IMR-90 (cell line): ENCODE measurements around the gene AIFM2. TPM values are rescaled to one million over a fixed set of nuclear protein-coding genes. Genes with fewer than 3 reads are reported as not detected.

ENCODE experiments used
- ATAC-seq: fragments of 200-7000 bp; cut with Tn5 transposase; 2 replicates; pipeline ENCODE4 v1.9.1; 2020; ENCODE audit warnings: low read depth, mild to moderate bottlenecking, moderate library complexity
- BruUV-seq: library from RNA; stranded (reverse); fragments of 400-500 nt; replicated peaks from 2 replicates; lab custom pipeline; 2021; lab: Mats Ljungman, UMichigan
- CTCF ChIA-PET: fragments of 300-600 bp; formaldehyde crosslinking; extraction: SDS; loops from one replicate; lab custom pipeline; 2021; ENCODE audit warnings: antibody characterized with exemption; lab: Yijun Ruan, JAX
- POLR2A ChIA-PET: fragments of 300-600 bp; sonication (Branson Sonifier 250); formaldehyde crosslinking; loops from one replicate; lab custom pipeline; 2022; ENCODE audit warnings: antibody characterized with exemption; ENCODE audit not compliant: unreplicated experiment; lab: Charles Lee
- DNase-seq: peaks from one replicate; pipeline ENCODE4 v3.0.0; 2013
- H2AFZ ChIP-seq: replicated peaks from 2 replicates; pipeline ENCODE3; 2013; ENCODE audit warnings: low read length, mild to moderate bottlenecking; ENCODE audit not compliant: poor library complexity
- H2AK5ac ChIP-seq: 2 replicates; pipeline ENCODE4 v1.6.1; 2013; ENCODE audit warnings: low read depth, low read length, inconsistent platforms
- H2AK9ac ChIP-seq: replicated peaks from 2 replicates; pipeline ENCODE3; 2013; ENCODE audit warnings: mild to moderate bottlenecking, low read depth, low read length, moderate library complexity; ENCODE audit not compliant: poor library complexity
- H2BK120ac ChIP-seq: 2 replicates; pipeline ENCODE4 v1.6.1; 2013; ENCODE audit warnings: low read depth, low read length, inconsistent platforms
- H2BK15ac ChIP-seq: 3 replicates; pipeline ENCODE4 v1.6.1; 2013; ENCODE audit warnings: low read depth, low read length, inconsistent platforms
- H2BK20ac ChIP-seq: 2 replicates; pipeline ENCODE4 v1.6.1; 2013; ENCODE audit warnings: low read depth, mild to moderate bottlenecking, inconsistent platforms, low read length, moderate library complexity
- H2BK5ac ChIP-seq: 2 replicates; pipeline ENCODE4 v1.6.1; 2013; ENCODE audit warnings: mild to moderate bottlenecking, low read depth, low read length, inconsistent platforms; ENCODE audit not compliant: poor library complexity, severe bottlenecking
- H3K14ac ChIP-seq: replicated peaks from 2 replicates; pipeline ENCODE4 v1.6.1; 2013; ENCODE audit warnings: low read depth, low read length, inconsistent platforms
- H3K18ac ChIP-seq: 2 replicates; pipeline ENCODE4 v1.6.1; 2013; ENCODE audit warnings: low read depth, low read length, control low read depth
- H3K23ac ChIP-seq: 2 replicates; pipeline ENCODE4 v1.6.1; 2013; ENCODE audit warnings: low read depth, low read length, inconsistent platforms
- H3K27ac ChIP-seq: 2 replicates; pipeline ENCODE4 v1.5.1; 2013; ENCODE audit warnings: mild to moderate bottlenecking, control low read depth, low read length; ENCODE audit not compliant: insufficient read depth
- H3K27me3 ChIP-seq: 2 replicates; pipeline ENCODE4 v1.6.1; 2013; ENCODE audit warnings: low read length; ENCODE audit not compliant: control insufficient read depth, insufficient read depth
- H3K36me3 ChIP-seq: 2 replicates; pipeline ENCODE4 v1.6.1; 2013; ENCODE audit warnings: low read length, mixed read lengths; ENCODE audit not compliant: control insufficient read depth, insufficient read depth
- H3K4ac ChIP-seq: 2 replicates; pipeline ENCODE4 v1.6.1; 2013; ENCODE audit warnings: low read depth, low read length, inconsistent platforms
- H3K4me1 ChIP-seq: 2 replicates; pipeline ENCODE4 v1.6.1; 2013; ENCODE audit warnings: low read length, mixed read lengths; ENCODE audit not compliant: control insufficient read depth, insufficient read depth
- H3K4me2 ChIP-seq: 2 replicates; pipeline ENCODE4 v1.6.1; 2013; ENCODE audit warnings: low read depth, mild to moderate bottlenecking, control low read depth, low read length, moderate library complexity
- H3K4me3 ChIP-seq: 2 replicates; pipeline ENCODE4 v1.5.1; 2013; ENCODE audit warnings: low read depth, mild to moderate bottlenecking, control low read depth, low read length, moderate library complexity; ENCODE audit not compliant: insufficient read depth
- H3K56ac ChIP-seq: 2 replicates; pipeline ENCODE4 v1.6.1; 2013; ENCODE audit warnings: low read length, inconsistent platforms; ENCODE audit not compliant: insufficient read depth; ENCODE audit errors: extremely low read depth
- H3K79me1 ChIP-seq, 2 experiments: 2 replicates each; pipeline ENCODE4 v1.6.1; 2013; ENCODE audit warnings: low read length in 2 of 2, inconsistent platforms in 1 of 2, low read depth in 1 of 2
- H3K9ac ChIP-seq: 2 replicates; pipeline ENCODE4 v1.6.1; 2013; ENCODE audit warnings: low read depth, low read length, control low read depth
- H3K9me1 ChIP-seq: 2 replicates; pipeline ENCODE4 v1.6.1; 2013; ENCODE audit warnings: low read length, inconsistent platforms; ENCODE audit not compliant: insufficient read depth
- H3K9me3 ChIP-seq: 2 replicates; pipeline ENCODE4 v1.6.1; 2013; ENCODE audit warnings: low read length; ENCODE audit not compliant: control insufficient read depth, insufficient read depth
- H4K20me1 ChIP-seq: 2 replicates; pipeline ENCODE4 v1.6.1; 2013; ENCODE audit warnings: low read length, inconsistent platforms; ENCODE audit not compliant: insufficient read depth
- H4K5ac ChIP-seq: 2 replicates; pipeline ENCODE4 v1.6.1; 2013; ENCODE audit warnings: mild to moderate bottlenecking, low read depth, low read length, control low read depth
- H4K8ac ChIP-seq, 2 experiments: 2 replicates each; pipeline ENCODE4 v1.6.1; 2013; ENCODE audit warnings: low read depth in 2 of 2, low read length in 2 of 2, control low read depth in 1 of 2, inconsistent platforms in 1 of 2
- H4K91ac ChIP-seq: 2 replicates; pipeline ENCODE4 v1.6.1; 2013; ENCODE audit warnings: low read depth, low read length, inconsistent platforms; ENCODE audit not compliant: insufficient read depth
- BHLHE40 ChIP-seq: fragments of 150-350 bp; IDR thresholded peaks from 2 replicates; pipeline ENCODE4 v1.6.1; 2016; ENCODE audit warnings: mild to moderate bottlenecking, low read depth, low read length
- CHD1 ChIP-seq: IDR thresholded peaks from 2 replicates; pipeline ENCODE4 v1.6.1; 2012; ENCODE audit warnings: low read depth, low read length, improper control_type of control experiment
- FOS ChIP-seq: fragments of 150-350 bp; IDR thresholded peaks from 2 replicates; pipeline ENCODE4 v1.6.1; 2016; ENCODE audit warnings: low read depth, low read length
- MAFK ChIP-seq: IDR thresholded peaks from 2 replicates; pipeline ENCODE4 v1.6.1; 2012; ENCODE audit warnings: low read depth, low read length, improper control_type of control experiment
- MAZ ChIP-seq: IDR thresholded peaks from 2 replicates; pipeline ENCODE4 v1.6.1; 2012; ENCODE audit warnings: low read depth, mild to moderate bottlenecking, low read length, improper control_type of control experiment, moderate library complexity, borderline replicate concordance
- NFE2L2 ChIP-seq: fragments of 150-350 bp; IDR thresholded peaks from 2 replicates; pipeline ENCODE4 v1.6.1; 2016; ENCODE audit warnings: low read depth, mild to moderate bottlenecking, low read length
- POLR2A ChIP-seq: IDR thresholded peaks from 2 replicates; pipeline ENCODE4 v1.6.1; 2012; ENCODE audit warnings: mild to moderate bottlenecking, low read depth, low read length
- RAD21 ChIP-seq: IDR thresholded peaks from 2 replicates; pipeline ENCODE4 v1.6.1; 2012; ENCODE audit warnings: low read length, improper control_type of control experiment
- SMC3 ChIP-seq: fragments of 150-350 bp; IDR thresholded peaks from 2 replicates; pipeline ENCODE4 v1.6.1; 2016; ENCODE audit warnings: low read depth, mild to moderate bottlenecking, antibody characterized with exemption, low read length, moderate library complexity
- WGBS, 2 experiments: methylation state at CpG; one replicate each; pipeline versions ENCODE4 v1.1.5 to v1.1.7; 2013; ENCODE audit warnings: missing lambda C conversion rate in 2 of 2; ENCODE audit not compliant: insufficient read length in 1 of 2; ENCODE audit errors: extremely low coverage in 2 of 2; 5-methylcytosine and 5-hydroxymethylcytosine counted together
- dilution Hi-C: fragments of 300-500 bp; cut with HindIII; formaldehyde crosslinking; loops from one replicate; pipeline ENCODE4 v1.14.3; 2018; ENCODE audit warnings: low sequenced_read_pairs; ENCODE audit not compliant: unreplicated experiment
- in situ Hi-C: fragments of 300-500 bp; cut with MboI; formaldehyde crosslinking; loops from 3 replicates; pipeline ENCODE4 v1.14.3; 2019; ENCODE audit warnings: low sequenced_read_pairs, inconsistent platforms, mixed read lengths
- intact Hi-C: fragments of 100-400 bp; cut with micrococcal nuclease; formaldehyde crosslinking; loops from 2 replicates; pipeline ENCODE4 v1.10.0; 2022
- polyA plus RNA-seq, 3 experiments: library from polyadenylated mRNA; depleted of rRNA; stranded (reverse); fragments of >200 nt; gene quantifications; 2 replicates each; pipeline ENCODE4 v1.2.3, GENCODE V29; 2012; ENCODE audit warnings: low replicate concordance in 1 of 3
- total RNA-seq: library from RNA; depleted of rRNA; stranded (reverse); fragments of >200 nt; gene quantifications from 2 replicates; pipeline ENCODE4 v1.2.3, GENCODE V29; 2012
- TF ChIP-seq, protein P1 (sequence below): conservative IDR thresholded peaks from 2 replicates; pipeline ENCODE4 v1.5.1; 2012; ENCODE audit warnings: mild to moderate bottlenecking, low read depth, low read length, improper control_type of control experiment

Gene AIFM2
- total and polyA plus RNA-seq, 2 of the 4 experiments (the other 2 are of a cell fraction) = 2.0 to 4.6 TPM

DNA sequence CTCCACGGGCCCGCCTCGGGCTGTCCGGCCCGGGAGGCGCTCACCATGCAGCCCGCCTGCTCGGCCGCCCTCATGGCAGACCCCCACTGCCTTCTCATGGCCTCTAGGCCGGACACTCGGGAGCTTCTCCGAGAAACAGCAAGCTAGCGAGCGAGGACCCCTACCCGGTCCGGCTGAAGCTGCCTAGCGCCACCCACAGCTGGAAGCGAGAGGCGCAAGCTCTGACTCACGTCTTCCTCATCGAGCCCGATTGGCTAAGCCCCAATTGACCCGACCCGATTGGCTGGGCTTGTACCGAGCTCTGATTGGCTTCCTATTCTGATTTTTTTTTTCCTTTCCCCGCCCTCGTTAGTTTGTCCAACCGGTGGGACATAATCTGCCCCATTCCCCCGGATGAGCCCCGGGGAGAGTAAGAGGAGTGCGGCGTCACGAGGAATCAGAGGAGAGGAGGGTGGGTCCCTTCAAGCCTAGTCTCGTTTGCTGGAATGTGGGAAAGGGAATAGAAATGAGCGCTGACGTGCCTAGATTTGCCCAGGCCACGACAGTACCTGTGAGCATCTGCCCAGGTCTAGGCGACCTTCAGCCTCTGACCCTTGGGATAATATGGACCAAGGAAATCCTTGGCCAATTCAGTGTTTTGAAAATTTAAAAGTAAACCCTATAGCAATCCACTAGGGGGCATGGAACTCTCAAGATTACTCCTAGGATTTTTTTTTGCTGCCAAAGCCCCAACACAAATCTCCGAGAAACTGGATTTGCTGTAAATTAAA, 14.0 kb upstream of the AIFM2 start, which contains the start of gene TYSND1:
Gene TYSND1 (minus strand): TSS at position 212 of the 770 bp plus-strand sequence. CDS start 114 bp downstream, at position 98.
- ChIA-PET POLR2A (interaction anchor here (0.6 to 1.4 kb wide), 2 partner anchors 23 to 1596 kb away, joined by 3 to 13 read pairs; partner anchors contain the start of gene SAR1A), CTCF (interaction anchor here (0.6 to 2.1 kb wide), 22 partner anchors 10 to 258 kb away, joined by 3 to 9 read pairs (median 4); partner anchors contain the start of genes EIF4EBP2 and SAR1A)
- Histone ChIP-seq H2AFZ (peak within 1 kb of the TSS; percentile 98), H3K36me3 (peaks cover 16% of the 10 kb centered on the region), H3K79me1 (peaks cover 35 to 63% of the 10 kb centered on the region in 2 experiments), H2BK5ac (peak within 1 kb of the TSS; percentile 39), H2AK5ac (peak within 1 kb of the TSS; percentile 60), H3K4me2 (peak within 1 kb of the TSS; percentile 84), H3K4ac (peak within 1 kb of the TSS; percentile 86), H3K4me3 (peak within 1 kb of the TSS; percentile 49), H3K9ac (peak within 1 kb of the TSS; percentile 68), H4K8ac (peak within 1 kb of the TSS; percentile 55 to 82; a peak in 3 of 4 replicates), H2BK15ac (no peak within 1 kb of the TSS), H4K5ac (peak within 1 kb of the TSS; percentile 19), H4K20me1 (peaks cover 50% of the 10 kb centered on the region), H3K9me1 (peaks cover 13% of the 10 kb centered on the region; the same call in 1 of the 2 replicates), H2BK120ac (peak within 1 kb of the TSS; percentile 49), H4K91ac (peak within 1 kb of the TSS; percentile 45), H2AK9ac (peak within 1 kb of the TSS; percentile 94), H3K9me3 (no peaks in the 10 kb centered on the region), H3K56ac (0 out of 2 replicates have a peak within 1 kb of the TSS, but pooled peaks have one; percentile 38), H3K23ac (peak within 1 kb of the TSS; percentile 78), H3K14ac (peak within 1 kb of the TSS; percentile 62), H2BK20ac (no peak within 1 kb of the TSS), H3K18ac (peak within 1 kb of the TSS; percentile 19; the same call in 1 of the 2 replicates), H3K4me1 (peaks cover 11% of the 10 kb centered on the region), H3K27ac (peak within 1 kb of the TSS; percentile 76), H3K27me3 (no peaks in the 10 kb centered on the region)
- in situ Hi-C loops = no loop called here
- TF ChIP-seq BHLHE40 (no peak), MAZ (peak; percentile 49; the same call in 1 of the 2 replicates), SMC3 (peak; percentile 41), RAD21 (peak; percentile 63), CHD1 (no peak), NFE2L2 (no peak), MAFK (no peak), FOS (peak; percentile 62; the same call in 1 of the 2 replicates), POLR2A (peak; percentile 94)
- TF ChIP-seq, protein P1, sequence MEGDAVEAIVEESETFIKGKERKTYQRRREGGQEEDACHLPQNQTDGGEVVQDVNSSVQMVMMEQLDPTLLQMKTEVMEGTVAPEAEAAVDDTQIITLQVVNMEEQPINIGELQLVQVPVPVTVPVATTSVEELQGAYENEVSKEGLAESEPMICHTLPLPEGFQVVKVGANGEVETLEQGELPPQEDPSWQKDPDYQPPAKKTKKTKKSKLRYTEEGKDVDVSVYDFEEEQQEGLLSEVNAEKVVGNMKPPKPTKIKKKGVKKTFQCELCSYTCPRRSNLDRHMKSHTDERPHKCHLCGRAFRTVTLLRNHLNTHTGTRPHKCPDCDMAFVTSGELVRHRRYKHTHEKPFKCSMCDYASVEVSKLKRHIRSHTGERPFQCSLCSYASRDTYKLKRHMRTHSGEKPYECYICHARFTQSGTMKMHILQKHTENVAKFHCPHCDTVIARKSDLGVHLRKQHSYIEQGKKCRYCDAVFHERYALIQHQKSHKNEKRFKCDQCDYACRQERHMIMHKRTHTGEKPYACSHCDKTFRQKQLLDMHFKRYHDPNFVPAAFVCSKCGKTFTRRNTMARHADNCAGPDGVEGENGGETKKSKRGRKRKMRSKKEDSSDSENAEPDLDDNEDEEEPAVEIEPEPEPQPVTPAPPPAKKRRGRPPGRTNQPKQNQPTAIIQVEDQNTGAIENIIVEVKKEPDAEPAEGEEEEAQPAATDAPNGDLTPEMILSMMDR = peak; percentile 85
- 0% methylated on average over 1 of the region's 39 CpGs; no CpG with 5 or more reads in 1 of the 2 experiments for WGBS, 2 experiments
- peak; percentile 98 for DNase-seq
- no TSS peak for BruUV-seq
- intact Hi-C loops = loop anchor here (1.0 to 10.0 kb wide), 3 partner anchors 172 to 342 kb away; partner anchors contain the start of gene COL13A1
- ATAC-seq = peak; percentile 92
- dilution Hi-C loops = no loop called here
